Prostate gland (tissue), 2 donors: ENCODE results near the gene PPY.

Experiments
- POLR2A ChIP-seq: fragments of 450-650 bp; IDR thresholded peaks from one replicate; pipeline ENCODE4 v1.6.1; 2016; ENCODE audit warnings: antibody characterized with exemption, mild to moderate bottlenecking
- POLR2AphosphoS5 ChIP-seq: sonication (generic); formaldehyde crosslinking; IDR thresholded peaks from one replicate; pipeline ENCODE4 v1.6.1; 2017; ENCODE audit warnings: antibody characterized with exemption
- TF ChIP-seq, protein P1 (sequence below), 4 experiments: fragments of 200-600 bp in 2 of 4; fragments of 450-650 bp in 2 of 4; sonication (generic) in 2 of 4; IDR thresholded peaks; 1 replicate in 3 of 4; 2 replicates in 1 of 4; pipeline ENCODE4 v1.5.1; 2016 to 2019; ENCODE audit warnings: antibody characterized with exemption in 4 of 4, mild to moderate bottlenecking in 2 of 4, moderate library complexity in 2 of 4

DNA sequence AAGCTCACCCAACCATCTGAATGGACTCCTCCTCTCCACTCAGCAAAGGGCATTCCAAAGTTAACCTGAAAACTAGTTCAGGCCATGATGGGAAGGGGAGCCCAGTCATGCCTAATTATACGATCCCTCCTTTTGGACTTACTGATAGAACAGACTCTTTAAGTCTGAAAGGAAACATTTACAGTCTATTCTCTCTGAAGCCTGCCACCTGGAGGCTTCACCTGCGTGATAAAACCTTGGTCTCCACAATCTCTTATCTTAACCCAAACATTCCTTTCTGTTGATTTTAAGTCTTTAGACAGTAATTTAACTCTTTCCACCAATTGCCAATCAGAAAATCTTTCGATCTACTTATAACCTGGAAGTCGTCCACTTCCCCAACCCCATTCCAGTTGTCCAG, 25.9 kb downstream of the PPY start:
- TF ChIP-seq POLR2A (no peak), POLR2AphosphoS5 (no peak)
- TF ChIP-seq, protein P1, sequence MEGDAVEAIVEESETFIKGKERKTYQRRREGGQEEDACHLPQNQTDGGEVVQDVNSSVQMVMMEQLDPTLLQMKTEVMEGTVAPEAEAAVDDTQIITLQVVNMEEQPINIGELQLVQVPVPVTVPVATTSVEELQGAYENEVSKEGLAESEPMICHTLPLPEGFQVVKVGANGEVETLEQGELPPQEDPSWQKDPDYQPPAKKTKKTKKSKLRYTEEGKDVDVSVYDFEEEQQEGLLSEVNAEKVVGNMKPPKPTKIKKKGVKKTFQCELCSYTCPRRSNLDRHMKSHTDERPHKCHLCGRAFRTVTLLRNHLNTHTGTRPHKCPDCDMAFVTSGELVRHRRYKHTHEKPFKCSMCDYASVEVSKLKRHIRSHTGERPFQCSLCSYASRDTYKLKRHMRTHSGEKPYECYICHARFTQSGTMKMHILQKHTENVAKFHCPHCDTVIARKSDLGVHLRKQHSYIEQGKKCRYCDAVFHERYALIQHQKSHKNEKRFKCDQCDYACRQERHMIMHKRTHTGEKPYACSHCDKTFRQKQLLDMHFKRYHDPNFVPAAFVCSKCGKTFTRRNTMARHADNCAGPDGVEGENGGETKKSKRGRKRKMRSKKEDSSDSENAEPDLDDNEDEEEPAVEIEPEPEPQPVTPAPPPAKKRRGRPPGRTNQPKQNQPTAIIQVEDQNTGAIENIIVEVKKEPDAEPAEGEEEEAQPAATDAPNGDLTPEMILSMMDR (IDR thresholded peaks at IDR 0.05), result no peak
